Activated CD4-positive, CD25-positive, alpha-beta regulatory T cell treated with anti-CD3 and anti-CD28 coated beads, Interleukin-2, amount 50 U/mL, for 72 hours (primary cell): ENCODE data around the gene MTA2.
"Not testable (repeated sequence)": the region's sequence is repeated elsewhere in the genome, so short reads cannot be mapped to it uniquely, and the experiment has no call there.

ENCODE experiments used
- DNase-seq: peaks from one replicate; pipeline ENCODE4 v3.0.0; 2021

The MTA2 gene

GRCh38 chr11:62592146-62592815 lies 9.4 kb downstream of the MTA2 start:
- DNase-seq = no peak

GRCh38 chr11:62591448-62592145 lies 10.1 kb downstream of the MTA2 start, which contains the start of gene TUT1:
TUT1 (minus strand) TSS chr11:62591523; CDS start chr11:62591485, 38 bp downstream.
- peak; percentile 92 for DNase-seq

- no peak for DNase-seq
Observed at GRCh38 chr11:62588966-62589637, 12.6 kb downstream of the MTA2 start.

GRCh38 chr11:62585356-62585755 lies 16.3 kb downstream of the MTA2 start:
- not testable (repeated sequence) for DNase-seq

- DNase-seq = not testable (repeated sequence)
Observed at GRCh38 chr11:62581735-62582134, 19.9 kb downstream of the MTA2 start.

- DNase-seq = no peak
Observed at GRCh38 chr11:62580959-62581715, 20.5 kb downstream of the MTA2 start.

- no peak for DNase-seq
Observed at GRCh38 chr11:62579252-62579651, 22.4 kb downstream of the MTA2 start.

- DNase-seq = no peak
Observed at GRCh38 chr11:62578541-62578940, 23.1 kb downstream of the MTA2 start.

- no peak for DNase-seq
Observed at GRCh38 chr11:62577046-62577714, 24.5 kb downstream of the MTA2 start.

- DNase-seq = no peak
Observed at GRCh38 chr11:62575837-62576236, 25.8 kb downstream of the MTA2 start.

GRCh38 chr11:62575156-62575555 lies 26.5 kb downstream of the MTA2 start:
- no peak for DNase-seq

- DNase-seq = no peak
Observed at GRCh38 chr11:62574363-62575071, 27.1 kb downstream of the MTA2 start.

- peak; percentile 96 for DNase-seq
Observed at GRCh38 chr11:62573592-62574362, 27.9 kb downstream of the MTA2 start, which contains the start of gene EEF1G. EEF1G (minus strand) TSS chr11:62573891; CDS start chr11:62573842, 49 bp downstream.

- no peak for DNase-seq
Observed at GRCh38 chr11:62573006-62573591, 28.6 kb downstream of the MTA2 start.

GRCh38 chr11:62572431-62572830 lies 29.2 kb downstream of the MTA2 start:
- no peak for DNase-seq

- DNase-seq = not testable (repeated sequence)
Observed at GRCh38 chr11:62571493-62571892, 30.2 kb downstream of the MTA2 start.

- DNase-seq = not testable (repeated sequence)
Observed at GRCh38 chr11:62570903-62571302, 30.8 kb downstream of the MTA2 start.

GRCh38 chr11:62569611-62570010 lies 32.1 kb downstream of the MTA2 start:
- DNase-seq = no peak

- DNase-seq = no peak
Observed at GRCh38 chr11:62567018-62567633, 34.5 kb downstream of the MTA2 start.

- no peak for DNase-seq
Observed at GRCh38 chr11:62566247-62566646, 35.4 kb downstream of the MTA2 start.
